HepG2 (cell line): ENCODE measurements around the gene ZMYM4. TPM values are rescaled to one million over a fixed set of nuclear protein-coding genes. Genes with fewer than 3 reads are reported as not detected.

ENCODE experiments used
- ATAC-seq: fragments of 200-7000 bp; cut with Tn5 transposase; 3 replicates; pipeline ENCODE4 v1.9.1; 2020; ENCODE audit warnings: mild to moderate bottlenecking, moderate library complexity
- BruUV-seq: library from RNA; stranded (reverse); fragments of 400-500 nt; replicated peaks from 2 replicates; lab custom pipeline; 2021; lab: Mats Ljungman, UMichigan
- CTCF ChIA-PET: fragments of 300-600 bp; formaldehyde crosslinking; extraction: SDS; loops from one replicate; lab custom pipeline; 2021; ENCODE audit warnings: low total read pairs, inconsistent platforms, low intra/inter-chr PET ratio; lab: Yijun Ruan, JAX
- POLR2A ChIA-PET: fragments of 350-600 bp; sonication (Branson Sonifier 250); formaldehyde crosslinking; loops from one replicate; lab custom pipeline; 2020; ENCODE audit warnings: antibody characterized with exemption, inconsistent platforms; lab: Yijun Ruan, JAX
- DNase-seq: peaks from one replicate; pipeline ENCODE4 v3.0.0-alpha.2; 2015; ENCODE audit warnings: low spot score
- FAIRE-seq: peaks from 3 replicates; lab custom pipeline; 2011; peaks lifted over from hg19 to GRCh38; lab: Jason Lieb, UNC
- H2AFZ ChIP-seq: one replicate; pipeline ENCODE4 v1.6.1; 2011; ENCODE audit warnings: low read length, inconsistent platforms
- H3K27ac ChIP-seq: fragments of 300-600 bp; 3 replicates; pipeline ENCODE4 v1.8.0; 2011; ENCODE audit warnings: mixed run types, mild to moderate bottlenecking, mixed read lengths, low read length, inconsistent platforms; ENCODE audit not compliant: insufficient read depth; ENCODE audit errors: extremely low read length
- H3K27me3 ChIP-seq, 2 experiments: fragments of 200-600 bp in 1 of 2; 2 replicates in 1 of 2; 3 replicates in 1 of 2; pipeline versions ENCODE4 v1.6.0 to v1.8.0; 2011; ENCODE audit warnings: low read length in 2 of 2, mild to moderate bottlenecking in 2 of 2, moderate library complexity in 2 of 2, inconsistent platforms in 1 of 2; ENCODE audit not compliant: insufficient read depth in 2 of 2, control insufficient read depth in 1 of 2
- H3K36me3 ChIP-seq, 2 experiments: fragments of 200-600 bp in 1 of 2; replicated peaks in 1 of 2; 2 replicates in 1 of 2; 3 replicates in 1 of 2; pipeline versions ENCODE4 v1.5.1 to v1.8.0; 2011; ENCODE audit warnings: low read length in 2 of 2, inconsistent platforms in 1 of 2; ENCODE audit not compliant: insufficient read depth in 2 of 2, control insufficient read depth in 1 of 2
- H3K4me1 ChIP-seq: 2 replicates; pipeline ENCODE4 v1.5.1; 2012; ENCODE audit warnings: low read length, inconsistent platforms; ENCODE audit not compliant: insufficient read depth
- H3K4me2 ChIP-seq: 2 replicates; pipeline ENCODE4 v1.6.0; 2011; ENCODE audit warnings: low read depth, low read length, inconsistent platforms
- H3K4me3 ChIP-seq, 3 experiments: fragments of 200-600 bp in 1 of 3; sonication (generic), shearing (Covaris generic) in 1 of 3; replicated peaks in 1 of 3; 2 replicates each; pipeline ENCODE4 v1.5.1; 2011 to 2016; ENCODE audit warnings: low read length in 3 of 3, inconsistent platforms in 2 of 3, low read depth in 2 of 3, mild to moderate bottlenecking in 2 of 3, control low read depth in 1 of 3, mixed read lengths in 1 of 3; ENCODE audit not compliant: insufficient read depth in 1 of 3
- H3K79me2 ChIP-seq: one replicate; pipeline ENCODE4 v1.6.1; 2011; ENCODE audit warnings: low read length, inconsistent platforms; ENCODE audit not compliant: insufficient read depth
- H3K9ac ChIP-seq: 2 replicates; pipeline ENCODE4 v1.6.0; 2011; ENCODE audit warnings: mild to moderate bottlenecking, low read depth, low read length, inconsistent platforms; ENCODE audit not compliant: insufficient read depth
- H3K9me3 ChIP-seq: 2 replicates; pipeline ENCODE4 v1.5.1; 2012; ENCODE audit warnings: mild to moderate bottlenecking, low read length
- H4K20me1 ChIP-seq: 2 replicates; pipeline ENCODE4 v1.6.0; 2011; ENCODE audit warnings: inconsistent platforms, mild to moderate bottlenecking, low read length, moderate library complexity; ENCODE audit not compliant: insufficient read depth
- SOX6 ChIP-seq, 2 experiments: fragments of 450-650 bp in 1 of 2; sonication (generic) in 1 of 2; formaldehyde crosslinking in 1 of 2; IDR thresholded peaks; 2 replicates each; pipeline versions ENCODE4 v1.4.0 to v1.6.1; 2017 to 2020; ENCODE audit warnings: antibody characterized with exemption in 1 of 2, mild to moderate bottlenecking in 1 of 2, missing genetic modification reagents in 1 of 2
- ZNF746 ChIP-seq: sonication (generic); formaldehyde crosslinking; IDR thresholded peaks from 2 replicates; pipeline ENCODE4 v1.8.0; 2022; ENCODE audit warnings: mild to moderate bottlenecking, missing genetic modification reagents
- WGBS: methylation state at CpG from one replicate; pipeline ENCODE4 v1.1.6; 2017; ENCODE audit warnings: low lambda C conversion rate; 5-methylcytosine and 5-hydroxymethylcytosine counted together
- in situ Hi-C: cut with HindIII; loops from 2 replicates; pipeline ENCODE4 v1.10.0; 2017; ENCODE audit warnings: low pct_unique_long_range_greater_than_20kb; ENCODE audit not compliant: extremely low pct_ligation_motif_present
- intact Hi-C: fragments of 100-400 bp; cut with micrococcal nuclease; formaldehyde crosslinking; loops from one replicate; pipeline ENCODE4 v1.10.0; 2022; ENCODE audit not compliant: unreplicated experiment
- polyA plus RNA-seq, 8 experiments: library from polyadenylated mRNA; depleted of rRNA in 3 of 8; stranded (reverse) in 7 of 8; unstranded in 1 of 8; fragments of >200 nt; fragmentation: Illumina TruSeq in 4 of 8; extraction: Trizol in 4 of 8; gene quantifications; 2 replicates each; pipeline versions ENCODE4 v1.2.1 to v1.2.3, GENCODE V29; 2011 to 2016; ENCODE audit warnings: low read depth in 4 of 8, missing spikeins in 1 of 8, mixed read lengths in 1 of 8; ENCODE audit not compliant: insufficient read depth in 1 of 8
- total RNA-seq, 5 experiments: library from RNA; depleted of rRNA; stranded (reverse); fragments of >200 nt; fragmentation: Illumina TruSeq; extraction: Trizol; gene quantifications; 2 replicates each; pipeline ENCODE4 v1.2.3, GENCODE V29; 2016; ENCODE audit warnings: low read depth in 1 of 5
- TF ChIP-seq, protein P1 (sequence below), 2 experiments: IDR thresholded peaks; 2 replicates each; pipeline ENCODE4 v1.6.1; 2011 to 2012; ENCODE audit warnings: low read length in 2 of 2, borderline replicate concordance in 1 of 2, low read depth in 1 of 2, mild to moderate bottlenecking in 1 of 2, moderate library complexity in 1 of 2
- TF ChIP-seq, protein P2 (sequence below): sonication (generic); formaldehyde crosslinking; IDR thresholded peaks from 2 replicates; pipeline ENCODE4 v1.5.0; 2020; ENCODE audit warnings: mild to moderate bottlenecking, missing genetic modification reagents, borderline replicate concordance

The ZMYM4 gene
- total and polyA plus RNA-seq, 2 of the 13 experiments (the other 11 are each of a cell fraction or from before 2014, with no cell fraction given) = 13.9 to 37.6 TPM

DNA sequence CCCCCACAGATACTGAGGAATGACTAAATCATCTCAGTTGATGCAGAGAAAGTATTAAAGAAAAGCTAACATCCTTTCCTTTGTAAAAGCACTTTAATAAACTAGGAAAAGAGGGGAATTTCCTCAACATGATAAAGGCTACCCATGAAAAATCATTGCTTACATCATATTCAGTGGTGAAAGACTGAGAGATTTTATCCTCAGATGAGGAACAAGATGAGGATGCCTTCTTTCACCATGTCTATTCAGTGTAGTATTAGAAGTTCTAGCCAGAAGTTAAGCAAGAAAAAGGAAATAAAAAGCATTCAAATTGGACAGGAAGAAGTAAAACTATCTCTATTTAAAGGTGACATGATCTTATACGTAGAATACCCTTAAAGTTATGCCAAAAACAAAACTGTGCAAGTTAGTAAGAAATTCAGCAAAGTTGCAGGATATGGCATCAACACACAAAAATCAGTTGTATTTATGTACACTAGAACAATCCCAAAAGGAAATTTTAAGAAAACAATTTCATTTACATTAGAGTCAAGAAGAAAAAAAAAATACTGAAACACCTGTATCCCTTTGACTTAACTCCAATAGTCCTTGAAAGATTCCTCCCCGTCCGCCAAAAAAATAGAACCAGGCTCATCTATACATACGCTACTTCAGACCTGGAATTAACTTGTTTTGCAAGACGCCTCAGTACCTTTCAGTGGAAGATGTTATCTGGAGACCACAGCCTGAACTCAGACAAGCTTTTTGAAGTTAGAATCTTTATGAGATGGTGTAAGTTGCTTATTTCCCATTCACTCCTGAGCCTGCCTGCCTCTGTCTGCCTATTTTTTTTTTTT, 17.5 kb downstream of the ZMYM4 start:
- no peaks in the 10 kb centered on the region; the same call in 1 of the 2 replicates for H4K20me1 ChIP-seq
- in situ Hi-C loops = loop anchor here (10.0 kb wide), 2 partner anchors 61 to 91 kb away; partner anchors contain the start of gene SFPQ
- peaks cover 26% of the 10 kb centered on the region for H3K79me2 ChIP-seq
- peaks cover 8% of the 10 kb centered on the region for H3K9me3 ChIP-seq
- TF ChIP-seq ZNF746 (no peak), SOX6 (IDR thresholded peaks at IDR 0.05) (no peak), SOX6 (CRISPR knock-in tag; IDR thresholded peaks at IDR 0.05) (no peak)
- TF ChIP-seq, protein P1, sequence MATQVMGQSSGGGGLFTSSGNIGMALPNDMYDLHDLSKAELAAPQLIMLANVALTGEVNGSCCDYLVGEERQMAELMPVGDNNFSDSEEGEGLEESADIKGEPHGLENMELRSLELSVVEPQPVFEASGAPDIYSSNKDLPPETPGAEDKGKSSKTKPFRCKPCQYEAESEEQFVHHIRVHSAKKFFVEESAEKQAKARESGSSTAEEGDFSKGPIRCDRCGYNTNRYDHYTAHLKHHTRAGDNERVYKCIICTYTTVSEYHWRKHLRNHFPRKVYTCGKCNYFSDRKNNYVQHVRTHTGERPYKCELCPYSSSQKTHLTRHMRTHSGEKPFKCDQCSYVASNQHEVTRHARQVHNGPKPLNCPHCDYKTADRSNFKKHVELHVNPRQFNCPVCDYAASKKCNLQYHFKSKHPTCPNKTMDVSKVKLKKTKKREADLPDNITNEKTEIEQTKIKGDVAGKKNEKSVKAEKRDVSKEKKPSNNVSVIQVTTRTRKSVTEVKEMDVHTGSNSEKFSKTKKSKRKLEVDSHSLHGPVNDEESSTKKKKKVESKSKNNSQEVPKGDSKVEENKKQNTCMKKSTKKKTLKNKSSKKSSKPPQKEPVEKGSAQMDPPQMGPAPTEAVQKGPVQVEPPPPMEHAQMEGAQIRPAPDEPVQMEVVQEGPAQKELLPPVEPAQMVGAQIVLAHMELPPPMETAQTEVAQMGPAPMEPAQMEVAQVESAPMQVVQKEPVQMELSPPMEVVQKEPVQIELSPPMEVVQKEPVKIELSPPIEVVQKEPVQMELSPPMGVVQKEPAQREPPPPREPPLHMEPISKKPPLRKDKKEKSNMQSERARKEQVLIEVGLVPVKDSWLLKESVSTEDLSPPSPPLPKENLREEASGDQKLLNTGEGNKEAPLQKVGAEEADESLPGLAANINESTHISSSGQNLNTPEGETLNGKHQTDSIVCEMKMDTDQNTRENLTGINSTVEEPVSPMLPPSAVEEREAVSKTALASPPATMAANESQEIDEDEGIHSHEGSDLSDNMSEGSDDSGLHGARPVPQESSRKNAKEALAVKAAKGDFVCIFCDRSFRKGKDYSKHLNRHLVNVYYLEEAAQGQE (IDR thresholded peaks at IDR 0.05; ENCODE audit: borderline replicate concordance in 1 of 2, low read depth in 1 of 2, low read length in 2 of 2) = no peak
- TF ChIP-seq, protein P2, sequence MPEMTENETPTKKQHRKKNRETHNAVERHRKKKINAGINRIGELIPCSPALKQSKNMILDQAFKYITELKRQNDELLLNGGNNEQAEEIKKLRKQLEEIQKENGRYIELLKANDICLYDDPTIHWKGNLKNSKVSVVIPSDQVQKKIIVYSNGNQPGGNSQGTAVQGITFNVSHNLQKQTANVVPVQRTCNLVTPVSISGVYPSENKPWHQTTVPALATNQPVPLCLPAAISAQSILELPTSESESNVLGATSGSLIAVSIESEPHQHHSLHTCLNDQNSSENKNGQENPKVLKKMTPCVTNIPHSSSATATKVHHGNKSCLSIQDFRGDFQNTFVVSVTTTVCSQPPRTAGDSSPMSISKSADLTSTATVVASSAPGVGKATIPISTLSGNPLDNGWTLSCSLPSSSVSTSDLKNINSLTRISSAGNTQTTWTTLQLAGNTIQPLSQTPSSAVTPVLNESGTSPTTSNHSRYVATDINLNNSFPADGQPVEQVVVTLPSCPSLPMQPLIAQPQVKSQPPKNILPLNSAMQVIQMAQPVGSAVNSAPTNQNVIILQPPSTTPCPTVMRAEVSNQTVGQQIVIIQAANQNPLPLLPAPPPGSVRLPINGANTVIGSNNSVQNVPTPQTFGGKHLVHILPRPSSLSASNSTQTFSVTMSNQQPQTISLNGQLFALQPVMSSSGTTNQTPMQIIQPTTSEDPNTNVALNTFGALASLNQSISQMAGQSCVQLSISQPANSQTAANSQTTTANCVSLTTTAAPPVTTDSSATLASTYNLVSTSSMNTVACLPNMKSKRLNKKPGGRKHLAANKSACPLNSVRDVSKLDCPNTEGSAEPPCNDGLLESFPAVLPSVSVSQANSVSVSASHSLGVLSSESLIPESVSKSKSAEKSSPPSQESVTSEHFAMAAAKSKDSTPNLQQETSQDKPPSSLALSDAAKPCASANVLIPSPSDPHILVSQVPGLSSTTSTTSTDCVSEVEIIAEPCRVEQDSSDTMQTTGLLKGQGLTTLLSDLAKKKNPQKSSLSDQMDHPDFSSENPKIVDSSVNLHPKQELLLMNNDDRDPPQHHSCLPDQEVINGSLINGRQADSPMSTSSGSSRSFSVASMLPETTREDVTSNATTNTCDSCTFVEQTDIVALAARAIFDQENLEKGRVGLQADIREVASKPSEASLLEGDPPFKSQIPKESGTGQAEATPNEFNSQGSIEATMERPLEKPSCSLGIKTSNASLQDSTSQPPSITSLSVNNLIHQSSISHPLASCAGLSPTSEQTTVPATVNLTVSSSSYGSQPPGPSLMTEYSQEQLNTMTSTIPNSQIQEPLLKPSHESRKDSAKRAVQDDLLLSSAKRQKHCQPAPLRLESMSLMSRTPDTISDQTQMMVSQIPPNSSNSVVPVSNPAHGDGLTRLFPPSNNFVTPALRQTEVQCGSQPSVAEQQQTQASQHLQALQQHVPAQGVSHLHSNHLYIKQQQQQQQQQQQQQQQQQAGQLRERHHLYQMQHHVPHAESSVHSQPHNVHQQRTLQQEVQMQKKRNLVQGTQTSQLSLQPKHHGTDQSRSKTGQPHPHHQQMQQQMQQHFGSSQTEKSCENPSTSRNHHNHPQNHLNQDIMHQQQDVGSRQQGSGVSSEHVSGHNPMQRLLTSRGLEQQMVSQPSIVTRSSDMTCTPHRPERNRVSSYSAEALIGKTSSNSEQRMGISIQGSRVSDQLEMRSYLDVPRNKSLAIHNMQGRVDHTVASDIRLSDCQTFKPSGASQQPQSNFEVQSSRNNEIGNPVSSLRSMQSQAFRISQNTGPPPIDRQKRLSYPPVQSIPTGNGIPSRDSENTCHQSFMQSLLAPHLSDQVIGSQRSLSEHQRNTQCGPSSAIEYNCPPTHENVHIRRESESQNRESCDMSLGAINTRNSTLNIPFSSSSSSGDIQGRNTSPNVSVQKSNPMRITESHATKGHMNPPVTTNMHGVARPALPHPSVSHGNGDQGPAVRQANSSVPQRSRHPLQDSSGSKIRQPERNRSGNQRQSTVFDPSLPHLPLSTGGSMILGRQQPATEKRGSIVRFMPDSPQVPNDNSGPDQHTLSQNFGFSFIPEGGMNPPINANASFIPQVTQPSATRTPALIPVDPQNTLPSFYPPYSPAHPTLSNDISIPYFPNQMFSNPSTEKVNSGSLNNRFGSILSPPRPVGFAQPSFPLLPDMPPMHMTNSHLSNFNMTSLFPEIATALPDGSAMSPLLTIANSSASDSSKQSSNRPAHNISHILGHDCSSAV (CRISPR knock-in tag) = no peak
- H2AFZ ChIP-seq = no peak overlapping the region
- H3K9ac ChIP-seq = no peak overlapping the region
- peaks cover 13% of the 10 kb centered on the region for H3K4me1 ChIP-seq
- intact Hi-C loops = no loop called here
- no peaks in the 10 kb centered on the region for H3K27me3 ChIP-seq
- H3K4me3 ChIP-seq = no peak overlapping the region
- H3K27ac ChIP-seq = no peak overlapping the region
- H3K36me3 ChIP-seq = peaks cover 4% of the 10 kb centered on the region in 2 experiments; a peak in 4 of 5 replicates
- POLR2A ChIA-PET = no interaction called here
- 94% methylated on average over 5 of the region's 5 CpGs for WGBS
- no peak for DNase-seq
- CTCF ChIA-PET = no interaction called here
- FAIRE-seq = no peak
- no peak overlapping the region for H3K4me2 ChIP-seq
- ATAC-seq = no peak
- no TSS peak for BruUV-seq
